HG03432 (cell line): ENCODE data around the gene CTTNBP2.

Experiments used
- ATAC-seq: cut with Tn5 transposase; IDR thresholded peaks from one replicate; pipeline ENCODE4 v1.9.1; 2021; ENCODE audit warnings: mild to moderate bottlenecking, moderate library complexity; ENCODE audit not compliant: unreplicated experiment

CTTNBP2 gene

DNA sequence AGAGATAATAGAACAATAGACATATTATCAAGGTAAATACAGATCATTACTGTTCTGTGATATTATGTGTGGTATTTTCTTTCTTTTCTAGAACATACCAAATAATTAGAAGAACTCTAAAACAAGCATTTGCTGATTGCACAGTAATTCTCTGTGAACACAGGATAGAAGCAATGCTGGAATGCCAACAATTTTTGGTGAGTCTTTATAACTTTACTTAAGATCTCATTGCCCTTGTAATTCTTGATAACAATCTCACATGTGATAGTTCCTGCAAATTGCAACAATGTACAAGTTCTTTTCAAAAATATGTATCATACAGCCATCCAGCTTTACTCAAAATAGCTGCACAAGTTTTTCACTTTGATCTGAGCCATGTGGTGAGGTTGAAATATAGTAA, 207.9 kb downstream of the CTTNBP2 start:
- no peak for ATAC-seq

DNA sequence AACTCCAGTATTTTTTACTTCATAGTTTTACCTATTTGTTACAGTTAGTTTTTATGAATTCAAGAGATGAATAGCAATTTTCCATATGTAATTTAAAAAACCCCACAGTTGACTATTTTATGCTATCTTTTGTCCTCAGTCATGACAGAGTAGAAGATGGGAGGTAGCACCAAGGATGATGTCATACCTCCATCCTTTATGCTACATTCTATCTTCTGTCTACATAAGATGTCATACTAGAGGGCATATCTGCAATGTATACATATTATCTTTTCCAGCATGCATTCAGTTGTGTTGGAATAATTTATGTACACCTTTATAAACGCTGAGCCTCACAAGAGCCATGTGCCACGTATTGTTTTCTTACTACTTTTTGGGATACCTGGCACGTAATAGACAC, 209.2 kb downstream of the CTTNBP2 start:
- ATAC-seq, result no peak

DNA sequence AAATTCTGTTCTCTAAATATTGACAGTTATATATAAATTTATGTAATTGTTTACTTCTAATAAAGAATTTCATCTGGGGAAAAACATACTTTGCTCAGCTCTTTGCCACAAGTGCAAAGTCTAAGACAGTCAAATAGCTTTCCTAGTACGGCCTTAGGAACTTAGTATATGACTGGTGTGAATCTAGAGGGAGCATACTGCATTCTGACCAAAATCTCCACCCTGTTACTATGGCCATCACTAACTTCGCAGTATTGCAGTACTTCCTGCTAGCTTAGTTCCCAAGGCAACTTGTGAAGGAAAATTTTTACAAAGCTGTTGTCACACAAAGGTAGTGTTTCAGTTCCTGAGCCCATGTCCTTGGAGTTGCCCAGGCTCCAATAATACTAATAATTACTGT, 211.9 kb downstream of the CTTNBP2 start:
- no peak for ATAC-seq
